ENCODE data around the gene IMMP2L.

- TF ChIP-seq CTCF (conservative IDR thresholded peaks at IDR 0.05) (no peak), ZFX (IDR thresholded peaks at IDR 0.05) (no peak)
Observed at GRCh38 chr7:111090846-111091245, 471.4 kb downstream of the IMMP2L start, which contains the start of gene LRRN3.

Measured in C4-2B (cell line).